ENCODE results near the gene RFPL4A.

DNA sequence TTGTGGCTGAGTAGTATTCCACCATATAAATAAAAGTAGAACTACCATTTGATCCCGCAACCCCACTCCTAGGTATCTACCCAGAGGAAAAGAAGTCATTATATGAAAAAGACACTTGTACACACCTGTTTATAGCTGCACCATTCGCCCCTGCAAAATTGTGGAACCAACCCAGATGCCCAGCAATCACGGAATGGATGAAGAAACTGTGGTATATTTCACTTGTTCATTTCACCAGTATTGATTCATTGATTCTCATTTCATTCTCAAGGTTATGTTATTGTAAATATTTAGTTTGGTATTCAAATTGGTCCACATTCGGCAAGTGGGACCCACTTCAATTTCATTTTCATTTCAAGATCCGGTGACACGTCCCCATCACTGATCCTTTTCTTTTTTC is 8.2 kb upstream of the RFPL4A start:
- TF ChIP-seq, protein P1, sequence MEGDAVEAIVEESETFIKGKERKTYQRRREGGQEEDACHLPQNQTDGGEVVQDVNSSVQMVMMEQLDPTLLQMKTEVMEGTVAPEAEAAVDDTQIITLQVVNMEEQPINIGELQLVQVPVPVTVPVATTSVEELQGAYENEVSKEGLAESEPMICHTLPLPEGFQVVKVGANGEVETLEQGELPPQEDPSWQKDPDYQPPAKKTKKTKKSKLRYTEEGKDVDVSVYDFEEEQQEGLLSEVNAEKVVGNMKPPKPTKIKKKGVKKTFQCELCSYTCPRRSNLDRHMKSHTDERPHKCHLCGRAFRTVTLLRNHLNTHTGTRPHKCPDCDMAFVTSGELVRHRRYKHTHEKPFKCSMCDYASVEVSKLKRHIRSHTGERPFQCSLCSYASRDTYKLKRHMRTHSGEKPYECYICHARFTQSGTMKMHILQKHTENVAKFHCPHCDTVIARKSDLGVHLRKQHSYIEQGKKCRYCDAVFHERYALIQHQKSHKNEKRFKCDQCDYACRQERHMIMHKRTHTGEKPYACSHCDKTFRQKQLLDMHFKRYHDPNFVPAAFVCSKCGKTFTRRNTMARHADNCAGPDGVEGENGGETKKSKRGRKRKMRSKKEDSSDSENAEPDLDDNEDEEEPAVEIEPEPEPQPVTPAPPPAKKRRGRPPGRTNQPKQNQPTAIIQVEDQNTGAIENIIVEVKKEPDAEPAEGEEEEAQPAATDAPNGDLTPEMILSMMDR (IDR thresholded peaks at IDR 0.05; ENCODE audit: insufficient read depth, low read depth, low read length): no peak
- no peak for TF ChIP-seq EZH2 (IDR thresholded peaks at IDR 0.05; ENCODE audit: insufficient read depth, low read length)
